Stimulated activated CD4-positive, alpha-beta T cell treated with anti-CD3 and anti-CD28 coated beads, Interleukin-15, amount 100 ng/mL, for 24 hours (primary cell): Measurements from ENCODE around the gene PAPOLG.
A peak's percentile ranks its signal among the peaks of the same experiment; 100 is the strongest.
"Not testable (repeated sequence)": the region's sequence is repeated elsewhere in the genome, so short reads cannot be mapped to it uniquely, and the experiment has no call there.

Experiments used
- DNase-seq: peaks from one replicate; pipeline ENCODE4 v3.0.0-alpha.2; 2020

PAPOLG gene

DNA sequence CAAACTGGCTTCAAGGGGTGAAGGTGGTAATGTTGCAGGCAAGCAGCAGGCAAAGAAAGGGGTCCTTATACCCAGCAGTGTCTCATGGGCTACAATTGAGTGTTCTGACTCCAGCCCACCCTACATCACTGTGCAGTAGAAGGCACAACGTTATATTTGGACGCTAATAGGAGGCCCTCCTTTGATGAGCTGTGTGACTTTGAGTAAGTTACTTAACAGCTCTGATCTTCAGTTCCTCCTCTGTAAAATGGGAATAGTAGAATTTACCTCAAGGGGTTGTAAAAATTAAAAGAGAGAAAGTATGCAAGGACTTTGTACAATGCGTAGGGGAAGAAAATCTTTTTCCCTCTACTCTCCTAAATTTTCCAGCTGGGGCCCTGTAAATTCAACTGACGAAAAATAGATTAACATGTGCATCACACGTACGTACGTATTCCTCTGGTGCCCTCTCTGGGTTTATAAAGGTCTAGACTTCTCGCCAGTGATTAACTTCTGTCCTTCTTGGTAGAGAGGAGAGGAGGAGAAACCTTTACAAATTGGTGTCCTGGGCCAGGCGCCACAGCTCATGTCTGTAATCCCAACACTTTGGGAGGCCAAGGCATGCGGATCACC lies 67.7 kb downstream of the PAPOLG start:
- DNase-seq: no peak

DNA sequence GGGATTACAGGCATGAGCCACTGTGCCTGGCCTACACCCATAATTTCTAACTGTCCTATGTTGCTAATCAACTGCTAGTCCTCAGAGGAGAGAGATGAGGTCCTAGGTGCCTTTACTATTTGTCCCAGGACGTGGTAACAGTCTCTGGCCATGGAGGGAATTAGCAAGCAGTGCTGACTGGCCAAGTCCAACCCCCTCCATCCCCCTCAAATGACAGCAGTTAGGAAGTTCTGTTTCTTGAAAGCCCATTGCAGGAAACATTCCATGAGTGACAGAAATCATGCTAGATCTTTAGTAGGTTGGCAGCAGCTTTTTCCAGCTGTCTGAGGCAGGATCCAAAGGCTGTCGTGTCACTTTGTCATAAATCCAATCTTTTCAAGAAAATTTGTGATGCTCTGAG lies 69.6 kb downstream of the PAPOLG start:
- DNase-seq: no peak

DNA sequence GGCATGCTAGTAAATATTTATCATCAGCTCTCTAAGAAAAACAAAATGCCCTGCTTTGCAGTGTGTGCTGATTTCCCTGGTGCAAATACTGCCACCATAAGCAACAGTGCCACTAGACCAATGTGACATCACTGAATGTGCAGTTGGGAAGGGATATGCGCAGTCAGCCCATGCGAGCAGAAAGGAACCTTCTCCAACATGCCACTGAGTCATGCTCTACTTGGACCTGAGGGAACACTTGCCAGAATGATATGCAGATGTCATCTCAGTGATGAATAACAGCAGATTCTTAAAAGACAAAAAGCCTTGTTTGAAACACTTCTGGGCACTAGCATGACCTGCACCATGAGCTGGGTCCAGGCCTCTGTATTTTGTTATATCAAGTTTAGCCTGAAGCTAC lies 70.0 kb downstream of the PAPOLG start:
- no peak for DNase-seq

DNA sequence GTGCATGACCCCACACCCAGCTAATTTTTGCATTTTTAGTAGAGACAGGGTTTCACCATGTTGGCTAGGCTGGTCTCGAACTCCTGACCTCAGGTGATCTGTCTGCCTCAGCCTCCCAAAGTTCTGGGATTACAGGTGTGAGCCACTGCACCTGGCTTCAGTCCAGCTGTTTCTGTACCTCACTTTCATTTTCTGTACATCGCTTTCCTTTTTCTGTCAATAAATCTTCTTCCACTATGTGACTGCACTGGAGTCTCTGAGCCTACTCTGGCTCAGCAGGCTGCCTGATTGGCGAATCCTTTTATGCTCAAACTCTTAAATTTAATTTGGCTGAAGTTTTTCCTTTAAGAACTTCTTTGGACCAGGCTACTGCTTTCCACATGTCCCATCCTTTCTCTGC lies 70.8 kb downstream of the PAPOLG start:
- not testable (repeated sequence) for DNase-seq

DNA sequence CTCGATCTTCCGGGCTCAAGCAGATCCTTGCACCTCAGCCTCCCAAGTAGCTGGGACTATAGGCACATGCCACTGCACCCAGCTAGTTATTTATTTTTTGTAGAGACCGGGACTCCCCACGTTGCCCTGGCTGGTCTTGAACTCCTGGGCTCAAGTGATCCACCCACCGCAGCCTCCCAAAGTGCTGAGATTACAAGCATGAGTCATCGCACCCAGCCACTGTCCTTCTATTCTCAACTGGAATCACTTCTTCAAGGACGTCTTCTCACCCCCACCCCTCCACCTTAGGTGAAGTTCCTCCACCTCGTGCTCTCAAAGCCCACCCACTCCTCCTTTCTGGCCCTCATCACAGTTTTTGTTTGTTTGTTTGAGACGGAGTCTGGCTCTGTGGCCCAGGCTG lies 71.3 kb downstream of the PAPOLG start:
- no peak for DNase-seq

DNA sequence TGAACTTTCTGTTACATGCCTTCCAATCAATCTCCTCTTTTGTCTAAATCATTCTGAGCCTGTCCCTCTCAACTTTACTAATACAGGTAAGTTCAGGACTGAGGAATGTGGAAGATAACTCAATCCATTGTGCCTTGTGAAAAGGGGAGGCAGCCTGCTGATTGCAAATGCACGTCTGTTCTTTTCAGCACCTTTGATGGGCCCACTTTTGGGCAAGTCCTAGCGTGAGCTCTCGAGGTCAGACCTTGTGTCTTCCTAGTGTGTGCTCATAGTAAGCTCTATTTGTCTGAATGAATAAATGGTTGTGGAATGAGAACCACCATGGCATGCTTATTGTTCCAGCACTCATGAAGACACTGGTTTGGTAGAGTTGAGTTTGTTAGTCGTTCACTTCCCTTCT lies 74.9 kb downstream of the PAPOLG start:
- DNase-seq: no peak

DNA sequence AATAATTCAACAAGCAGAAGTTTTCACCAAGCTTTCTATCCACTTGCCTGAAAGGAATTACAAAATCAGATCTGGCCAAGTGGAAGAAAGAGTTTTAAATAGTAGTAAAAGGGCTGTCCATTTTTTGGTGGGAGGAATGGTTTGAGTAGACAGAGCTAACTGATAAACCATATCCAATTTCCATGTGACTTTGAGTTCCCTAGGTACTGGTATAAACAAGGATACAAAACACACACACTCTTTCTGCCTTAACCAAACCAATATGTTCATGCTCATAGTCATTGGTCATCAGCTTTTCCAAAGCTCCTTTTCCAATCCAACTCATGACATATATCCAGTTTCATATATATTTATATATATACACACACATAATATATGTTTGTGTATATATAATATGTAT lies 75.9 kb downstream of the PAPOLG start:
- no peak for DNase-seq

DNA sequence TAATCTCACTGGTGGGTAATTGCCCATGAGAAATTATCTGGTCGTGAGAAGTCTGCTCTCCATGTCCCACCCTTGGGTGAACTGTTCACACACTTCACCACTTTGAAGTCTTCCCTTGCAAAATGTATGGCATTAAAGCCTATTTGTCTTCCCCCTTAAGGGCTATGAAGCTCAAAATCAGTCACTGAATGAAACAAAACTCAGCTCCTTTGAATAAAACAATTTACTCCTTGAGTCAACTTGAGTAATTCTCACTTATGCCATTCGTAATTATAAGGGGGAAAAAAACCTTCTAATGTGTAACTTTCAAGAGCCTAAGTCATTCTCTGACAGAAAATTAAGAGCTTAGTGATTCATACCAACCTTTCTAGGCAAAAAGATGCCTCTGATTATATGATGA lies 76.6 kb downstream of the PAPOLG start:
- DNase-seq: no peak

DNA sequence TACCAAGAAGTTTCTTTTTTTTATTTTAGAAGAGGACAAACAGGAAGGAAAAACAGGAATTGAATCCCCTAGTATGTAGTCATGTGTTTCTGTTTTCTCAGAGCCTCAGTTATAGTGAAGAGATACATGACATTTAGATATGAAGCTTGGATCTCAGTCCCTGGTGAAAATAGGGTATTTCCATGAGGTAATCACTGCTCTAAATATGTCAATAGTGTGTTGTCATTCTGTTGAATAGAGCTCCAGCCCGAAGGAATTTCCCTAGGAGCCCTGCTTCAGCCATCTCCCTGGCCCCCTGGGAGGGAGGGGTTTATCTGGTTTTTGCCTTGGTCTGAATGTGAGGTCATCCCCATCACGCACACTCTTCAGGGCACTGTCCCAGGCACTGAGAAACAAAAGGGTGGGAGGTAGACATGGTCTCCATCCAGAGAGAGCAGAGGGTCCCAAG lies 78.2 kb downstream of the PAPOLG start:
- DNase-seq: no peak

DNA sequence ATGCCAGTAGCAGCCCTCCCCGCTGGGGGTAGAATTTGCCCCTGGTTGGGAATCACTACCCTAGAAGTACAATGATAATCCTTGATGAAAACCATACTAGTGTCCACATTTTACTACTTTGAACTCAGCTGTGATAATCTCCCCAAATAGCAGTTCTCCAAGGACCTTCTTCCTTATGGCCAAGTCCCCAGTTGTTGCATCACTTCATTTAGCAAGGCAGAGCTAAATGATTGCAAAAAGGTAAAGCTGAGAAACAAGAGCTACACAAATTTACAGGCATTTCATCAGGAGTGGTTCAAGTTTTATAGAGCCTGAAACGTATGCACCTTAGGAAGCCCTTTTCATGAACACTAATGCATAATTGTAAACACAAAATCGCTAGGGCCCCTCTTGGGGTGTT lies 80.4 kb downstream of the PAPOLG start:
- no peak for DNase-seq

DNA sequence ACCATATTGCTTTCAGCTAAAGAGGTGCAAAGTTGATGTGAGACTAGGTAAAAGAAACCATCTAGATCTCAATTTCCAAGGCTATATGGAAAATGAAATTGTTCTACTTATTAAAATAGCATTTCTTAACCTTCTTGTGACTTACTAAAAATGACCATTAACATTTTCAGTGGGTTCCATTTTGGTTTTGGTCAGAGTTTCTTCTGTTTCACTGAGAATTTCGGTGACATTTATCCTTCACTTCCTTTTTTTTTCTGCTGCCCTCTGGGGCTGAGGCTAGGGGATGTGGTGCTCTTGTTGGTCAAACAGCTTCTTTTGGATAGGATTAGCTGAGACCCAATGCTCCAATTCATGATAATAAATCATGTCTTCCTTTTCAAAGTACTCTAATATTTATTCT lies 81.1 kb downstream of the PAPOLG start:
- DNase-seq: no peak

DNA sequence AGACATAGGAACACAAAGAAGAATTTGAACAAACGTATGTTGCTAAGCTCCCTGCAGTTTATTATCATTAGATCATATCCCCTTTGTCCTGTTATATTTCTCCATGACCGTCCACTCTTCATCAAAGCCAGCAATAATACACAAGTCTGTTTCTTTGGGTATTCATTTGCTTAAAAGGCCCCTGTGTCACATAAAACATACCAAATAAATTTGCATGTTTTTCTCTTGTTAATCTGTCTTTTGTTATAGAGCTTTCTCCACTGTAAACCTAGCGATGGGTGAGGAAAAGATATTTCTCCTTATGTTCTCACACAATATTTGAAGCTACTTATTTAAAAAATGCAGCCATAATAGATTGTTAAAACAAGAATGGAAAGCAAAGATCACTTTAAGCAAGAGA lies 82.4 kb downstream of the PAPOLG start:
- DNase-seq: no peak

DNA sequence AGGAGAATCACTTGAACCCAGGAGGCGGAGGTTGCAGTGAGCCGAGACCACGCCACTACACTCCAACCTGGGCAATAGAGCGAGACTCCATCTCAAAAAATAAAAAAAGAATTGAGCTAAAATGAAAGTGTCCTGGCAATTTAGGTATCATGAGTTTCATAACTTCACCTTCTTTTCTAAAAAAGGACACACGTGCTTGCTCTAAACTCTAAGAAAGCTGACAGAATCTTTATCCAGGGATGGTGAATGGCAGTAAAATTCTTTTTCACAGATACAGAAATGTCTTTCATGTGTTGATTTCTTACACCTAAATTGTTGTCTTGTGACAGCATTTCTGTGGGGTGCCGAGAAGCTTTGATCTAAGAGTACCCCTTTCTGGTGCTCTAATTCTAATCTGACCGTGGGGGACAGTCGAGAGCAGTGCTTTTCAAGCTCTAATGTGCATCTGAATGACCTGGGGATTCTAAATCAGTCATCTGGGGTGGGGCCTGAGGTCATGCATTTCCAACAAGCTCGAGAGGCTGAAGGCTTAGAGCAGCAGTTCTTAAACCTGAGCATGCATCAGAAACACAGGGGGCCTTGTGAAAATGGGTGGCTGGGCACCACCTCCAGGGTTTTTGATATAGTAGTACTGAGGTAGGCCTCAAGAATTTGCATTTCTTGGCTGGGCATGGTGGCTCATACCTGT lies 83.2 kb downstream of the PAPOLG start:
- no peak for DNase-seq

DNA sequence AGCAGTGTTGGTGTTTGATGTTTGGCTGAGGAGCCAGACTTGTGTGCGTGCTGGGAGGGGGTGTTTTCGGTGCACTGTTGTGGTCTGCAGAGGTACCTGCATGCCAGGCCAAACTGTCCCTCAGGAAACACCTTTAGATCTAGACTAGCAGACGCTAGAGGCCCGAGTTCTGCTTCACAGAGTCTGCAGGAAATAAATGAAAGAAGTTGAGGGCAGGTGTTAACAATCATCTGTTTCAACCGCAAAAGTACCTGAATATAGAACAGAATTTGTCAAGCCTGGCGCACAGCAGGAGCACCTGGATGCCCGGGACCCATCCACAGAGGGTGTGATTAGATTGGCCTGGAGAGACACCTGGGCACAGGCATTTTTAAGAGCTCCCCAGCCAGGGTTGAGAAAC lies 84.8 kb downstream of the PAPOLG start:
- no peak for DNase-seq

DNA sequence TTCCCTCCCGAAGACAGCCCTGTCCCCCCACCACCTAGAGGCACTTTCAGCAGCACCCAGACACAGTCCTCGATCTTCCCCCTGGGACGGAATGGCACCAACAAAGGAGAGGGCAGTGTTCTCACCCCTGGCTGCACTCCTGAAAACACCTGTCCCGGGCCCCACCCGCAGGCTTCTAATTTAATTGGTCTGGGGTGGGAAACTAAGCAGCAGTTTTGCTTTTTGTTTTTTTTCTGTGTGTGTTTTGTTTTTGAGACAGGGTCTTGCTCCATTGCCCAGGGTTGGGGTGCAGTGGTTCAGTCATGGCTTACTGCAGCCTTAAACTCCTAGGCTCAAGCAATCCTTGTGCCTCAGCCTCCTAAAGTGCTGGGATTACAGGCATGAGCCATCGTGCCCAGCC lies 86.9 kb downstream of the PAPOLG start:
- no peak for DNase-seq

DNA sequence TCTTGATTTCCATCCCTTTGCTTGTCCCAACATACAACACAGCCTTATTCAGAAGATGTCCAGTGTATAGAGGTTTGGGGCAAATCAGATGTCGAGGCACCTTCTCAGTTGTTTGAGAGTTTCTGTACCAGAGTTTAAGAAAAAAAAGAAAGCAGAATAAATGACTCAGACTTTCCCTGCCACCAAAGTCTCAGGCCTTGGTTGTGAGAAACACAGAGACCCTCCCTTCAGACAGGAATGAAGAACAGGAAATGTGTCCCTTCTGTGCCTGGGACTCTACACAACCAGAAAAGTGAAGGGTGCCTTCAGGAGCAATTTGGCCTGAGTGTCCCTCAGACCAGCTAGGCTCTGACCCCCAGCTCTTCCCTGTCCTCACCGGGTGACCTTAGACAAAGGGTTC lies 88.0 kb downstream of the PAPOLG start:
- DNase-seq: peak; percentile 27

DNA sequence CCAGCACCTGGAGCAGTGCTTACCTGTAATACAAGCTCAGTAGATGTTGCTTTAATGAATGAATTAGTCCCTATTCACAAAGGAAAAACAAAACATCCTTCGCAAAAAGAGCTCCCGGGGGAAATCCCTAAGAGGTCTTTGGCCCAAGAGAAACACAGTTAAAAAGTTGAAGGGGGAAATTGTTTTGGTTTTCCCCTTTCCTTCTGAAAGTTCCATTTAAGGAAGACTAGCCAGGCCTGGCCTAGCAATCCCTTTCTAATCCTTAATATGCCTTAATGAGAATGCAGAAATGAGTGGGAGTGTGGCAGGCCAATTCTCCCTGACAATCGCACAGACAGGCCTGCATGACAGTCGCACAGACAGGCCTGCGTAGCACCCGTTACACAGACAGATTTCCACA lies 91.8 kb downstream of the PAPOLG start:
- DNase-seq: no peak
